ENCODE measurements around the gene DAPK1. TPM values are rescaled to one million over a fixed set of nuclear protein-coding genes. Genes with fewer than 3 reads are reported as not detected.

The DAPK1 gene
- total RNA-seq = 1.9 and 8.2 TPM in 2 replicates

DNA sequence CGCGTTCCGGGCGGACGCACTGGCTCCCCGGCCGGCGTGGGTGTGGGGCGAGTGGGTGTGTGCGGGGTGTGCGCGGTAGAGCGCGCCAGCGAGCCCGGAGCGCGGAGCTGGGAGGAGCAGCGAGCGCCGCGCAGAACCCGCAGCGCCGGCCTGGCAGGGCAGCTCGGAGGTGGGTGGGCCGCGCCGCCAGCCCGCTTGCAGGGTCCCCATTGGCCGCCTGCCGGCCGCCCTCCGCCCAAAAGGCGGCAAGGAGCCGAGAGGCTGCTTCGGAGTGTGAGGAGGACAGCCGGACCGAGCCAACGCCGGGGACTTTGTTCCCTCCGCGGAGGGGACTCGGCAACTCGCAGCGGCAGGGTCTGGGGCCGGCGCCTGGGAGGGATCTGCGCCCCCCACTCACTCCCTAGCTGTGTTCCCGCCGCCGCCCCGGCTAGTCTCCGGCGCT lies at the start of gene DAPK1:
DAPK1 (plus strand) TSS at position 264 of the 442 bp plus-strand sequence. CDS start 1,211 bp downstream, outside the sequence.

DNA sequence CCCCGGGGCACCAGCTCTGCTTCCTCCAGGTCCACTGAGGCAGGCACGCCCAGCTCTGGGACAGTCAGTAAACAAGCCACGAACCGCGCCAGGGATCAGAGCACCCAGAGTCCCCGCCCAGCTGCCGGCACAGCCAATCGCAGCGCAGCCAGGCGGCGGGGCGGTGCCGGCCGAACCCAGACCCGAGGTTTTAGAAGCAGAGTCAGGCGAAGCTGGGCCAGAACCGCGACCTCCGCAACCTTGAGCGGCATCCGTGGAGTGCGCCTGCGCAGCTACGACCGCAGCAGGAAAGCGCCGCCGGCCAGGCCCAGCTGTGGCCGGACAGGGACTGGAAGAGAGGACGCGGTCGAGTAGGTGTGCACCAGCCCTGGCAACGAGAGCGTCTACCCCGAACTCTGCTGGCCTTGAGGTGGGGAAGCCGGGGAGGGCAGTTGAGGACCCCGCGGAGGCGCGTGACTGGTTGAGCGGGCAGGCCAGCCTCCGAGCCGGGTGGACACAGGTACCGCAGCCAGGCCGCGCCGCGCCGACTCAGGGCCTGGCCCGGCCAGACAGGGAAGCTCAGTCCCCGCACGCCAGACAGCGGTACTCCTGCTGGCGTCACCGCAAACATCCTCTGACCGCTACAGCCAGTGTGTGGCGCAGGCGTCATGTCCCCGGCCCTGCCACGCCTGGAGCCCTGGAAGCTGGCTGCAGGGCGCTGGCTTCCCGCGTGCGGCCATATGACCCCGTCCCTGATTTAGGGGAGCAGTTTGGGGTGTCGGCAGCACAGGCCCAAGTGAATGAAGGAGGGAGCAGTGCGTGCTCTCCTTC lies 228.4 kb downstream of the DAPK1 start, which contains the start of gene CTSL:
CTSL (plus strand) TSS at position 220 of the 810 bp plus-strand sequence. CDS start 1,485 bp downstream, outside the sequence.

Other genes starting within 250 kb of the DAPK1 start
- gene CTSL, start 228.3 kb downstream of the DAPK1 start, total RNA-seq = 67.6 and 90.8 TPM in 2 replicates

Data from tracheal epithelial cell (primary cell).